ENCODE measurements around the gene ACTN3.
"Not testable (repeated sequence)": the region's sequence is repeated elsewhere in the genome, so short reads cannot be mapped to it uniquely, and the experiment has no call there.

The ACTN3 gene

GRCh38 chr11:66603072-66603471, 56.4 kb downstream of the ACTN3 start:
- DNase-seq, result no peak

GRCh38 chr11:66604155-66604554, 57.5 kb downstream of the ACTN3 start:
- DNase-seq, result no peak

DNA sequence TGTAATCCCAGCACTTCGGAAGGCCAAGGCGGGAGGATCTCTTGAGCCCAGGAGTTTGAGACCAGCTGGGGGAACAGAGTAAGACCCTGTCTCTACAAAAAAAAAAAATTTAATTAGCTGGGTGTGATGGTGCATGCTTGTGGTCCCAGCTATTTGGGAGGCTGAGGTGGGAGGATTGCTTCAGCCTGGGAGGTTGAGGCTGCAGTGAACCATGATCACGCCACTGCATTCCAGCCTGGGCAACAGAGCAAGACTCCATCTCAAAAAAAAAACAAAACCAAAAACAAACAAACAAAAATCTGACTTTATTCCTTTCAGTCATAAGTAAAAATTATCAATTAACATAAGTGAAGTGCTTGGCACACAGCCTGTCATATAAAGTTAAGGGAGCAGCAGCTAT, 59.9 kb downstream of the ACTN3 start:
- not testable (repeated sequence) for DNase-seq

DNA sequence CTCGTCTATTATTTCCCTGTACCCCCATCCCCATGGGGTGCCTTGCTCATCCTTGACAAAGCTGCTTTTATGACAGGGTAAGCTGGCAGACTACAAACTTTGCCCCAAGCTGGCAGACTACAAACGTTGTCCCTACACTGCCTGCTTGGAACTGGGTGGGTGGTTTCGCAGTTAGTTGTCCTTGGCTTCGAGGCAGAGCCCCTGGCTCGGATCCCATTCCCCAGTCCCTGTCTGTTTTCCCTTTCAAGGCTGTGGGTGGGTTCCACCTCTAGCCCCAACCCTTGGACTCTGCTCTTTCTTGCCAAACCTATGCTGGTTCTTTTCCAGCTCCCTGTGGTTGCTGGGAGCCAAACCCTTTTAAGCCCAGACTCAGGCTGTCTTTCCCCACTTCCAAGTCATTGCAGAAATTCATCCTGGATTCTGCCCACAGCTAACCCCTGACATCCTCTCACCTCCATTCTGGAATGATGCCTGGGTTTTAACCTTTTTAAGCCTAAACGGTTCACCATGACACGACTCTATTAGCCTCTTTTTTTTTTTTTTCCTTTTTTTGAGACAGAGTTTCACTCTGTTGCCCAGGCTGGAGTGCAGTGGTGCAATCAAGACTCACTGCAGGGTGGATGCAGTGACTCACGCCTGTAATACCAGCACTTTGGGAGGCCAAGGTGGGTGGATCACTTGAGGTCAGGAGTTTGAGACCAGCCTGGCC, 60.6 kb downstream of the ACTN3 start:
- DNase-seq, result peak; percentile 40

DNA sequence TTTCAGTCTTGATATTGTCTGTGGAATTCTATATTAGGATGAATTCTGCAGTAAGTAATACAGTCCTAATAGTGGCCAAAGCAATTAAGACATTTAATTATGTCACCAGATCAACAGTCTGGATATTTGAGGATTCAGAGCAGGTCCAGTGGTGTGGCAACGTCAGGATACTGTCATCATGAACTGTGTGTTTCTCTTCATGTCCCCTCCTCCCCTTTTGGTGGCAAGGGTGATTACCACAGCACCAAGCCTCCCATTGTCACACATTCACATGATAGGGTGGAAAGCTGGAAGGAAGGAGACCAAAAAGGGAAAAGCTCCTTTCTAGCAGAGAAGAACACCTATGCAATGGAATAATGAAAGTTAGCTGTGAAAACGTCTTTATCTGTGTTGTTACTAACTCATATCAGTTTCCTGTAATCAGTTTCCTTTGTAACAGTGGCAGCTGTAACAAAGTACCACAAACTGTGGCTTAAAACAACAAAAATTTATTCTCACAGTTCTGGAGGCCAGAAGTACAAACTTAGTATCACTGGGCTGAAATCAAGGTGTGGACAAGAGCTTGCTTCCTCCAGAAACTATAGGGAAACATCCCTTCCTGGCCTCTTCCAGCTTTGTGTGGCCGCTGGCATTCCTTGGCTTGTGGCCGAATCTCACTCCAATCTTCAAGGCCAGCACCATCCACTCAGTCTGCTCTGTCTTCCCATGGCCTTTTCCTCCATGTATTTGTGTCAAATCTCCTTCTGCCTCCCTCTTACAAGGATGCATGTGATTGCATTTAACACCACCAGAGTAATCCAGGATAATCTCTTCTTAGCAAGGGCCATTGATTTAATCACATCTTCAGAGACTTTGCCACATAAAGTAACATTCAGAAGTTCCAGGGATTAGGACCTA, 63.3 kb downstream of the ACTN3 start:
- DNase-seq, result peak; percentile 50

- DNase-seq, result no peak
Observed at GRCh38 chr11:66612458-66612857, 65.8 kb downstream of the ACTN3 start.
